K562 (cell line): ENCODE data around the gene TMEM234. TPM values are rescaled to one million over a fixed set of nuclear protein-coding genes. Genes with fewer than 3 reads are reported as not detected.
A peak's percentile ranks its signal among the peaks of the same experiment; 100 is the strongest.

Experiments used
- BRF2 ChIP-seq: IDR thresholded peaks from 3 replicates; pipeline ENCODE4 v1.6.1; 2011; ENCODE audit warnings: borderline replicate concordance, mild to moderate bottlenecking; ENCODE audit not compliant: insufficient read length, insufficient read depth
- CHD1 ChIP-seq: fragments of 200-600 bp; sonication (generic); IDR thresholded peaks from one replicate; pipeline ENCODE4 v1.6.1; 2012; ENCODE audit warnings: mild to moderate bottlenecking, moderate library complexity, low read length, inconsistent platforms
- CUX1 ChIP-seq: fragments of 200-800 bp; sonication (Bioruptor generic); IDR thresholded peaks from 2 replicates; pipeline ENCODE4 v1.6.1; 2016; ENCODE audit warnings: missing genetic modification characterization, missing compliant biosample characterization
- GATAD2B ChIP-seq: fragments of 450-650 bp; IDR thresholded peaks from 2 replicates; pipeline ENCODE4 v1.6.1; 2017; ENCODE audit warnings: mild to moderate bottlenecking, borderline replicate concordance
- HDAC2 ChIP-seq: fragments of 450-650 bp; IDR thresholded peaks from 2 replicates; pipeline ENCODE4 v1.6.1; 2016; ENCODE audit warnings: mild to moderate bottlenecking
- HDGF ChIP-seq: fragments of 450-650 bp; IDR thresholded peaks from 2 replicates; pipeline ENCODE4 v1.6.1; 2016
- HOXB6 ChIP-seq: fragments of 250-450 bp; sonication (Bioruptor Pico); IDR thresholded peaks from 2 replicates; pipeline ENCODE4 v1.5.1; 2022; ENCODE audit warnings: mild to moderate bottlenecking, borderline replicate concordance
- KLF10 ChIP-seq: fragments of 250-450 bp; sonication (Bioruptor Pico); IDR thresholded peaks from 2 replicates; pipeline ENCODE4 v1.6.1; 2021; ENCODE audit warnings: matching md5 sums
- MCM3 ChIP-seq: fragments of 450-650 bp; IDR thresholded peaks from 2 replicates; pipeline ENCODE4 v1.6.1; 2016
- MLX ChIP-seq, 2 experiments: fragments of 450-650 bp in 1 of 2; sonication (generic) in 1 of 2; formaldehyde crosslinking; conservative IDR thresholded peaks; 2 replicates each; pipeline versions ENCODE4 v1.4.0 to v1.8.1; 2020 to 2022; ENCODE audit warnings: mild to moderate bottlenecking in 1 of 2, missing genetic modification reagents in 1 of 2
- MXI1 ChIP-seq: IDR thresholded peaks from 2 replicates; pipeline ENCODE4 v1.6.1; 2011; ENCODE audit warnings: low read depth, mild to moderate bottlenecking, improper control_type of control experiment, low read length
- NEUROD1 ChIP-seq: fragments of 150-350 bp; IDR thresholded peaks from 2 replicates; pipeline ENCODE4 v1.6.1; 2014; ENCODE audit warnings: borderline replicate concordance, low read length, low read depth; ENCODE audit not compliant: partially characterized antibody
- NFRKB ChIP-seq: fragments of 450-650 bp; IDR thresholded peaks from 2 replicates; pipeline ENCODE4 v1.6.1; 2016; ENCODE audit warnings: low read depth
- PML ChIP-seq: IDR thresholded peaks from 2 replicates; pipeline ENCODE4 v1.6.1; 2012; ENCODE audit warnings: low read length, inconsistent platforms
- RBFOX2 ChIP-seq: fragments of 200-400 bp; formaldehyde crosslinking; IDR thresholded peaks from 2 replicates; pipeline ENCODE4 v1.6.1; 2017; ENCODE audit warnings: low read depth, mild to moderate bottlenecking, low read length, moderate library complexity
- RFX1 ChIP-seq: fragments of 450-650 bp; IDR thresholded peaks from 2 replicates; pipeline ENCODE4 v1.6.1; 2016; ENCODE audit warnings: mild to moderate bottlenecking, moderate library complexity
- SAFB ChIP-seq: fragments of 200-400 bp; formaldehyde crosslinking; IDR thresholded peaks from 2 replicates; pipeline ENCODE4 v1.6.1; 2017; ENCODE audit warnings: low read depth, low read length, borderline replicate concordance
- SMAD3 ChIP-seq: fragments of 450-650 bp; formaldehyde crosslinking; conservative IDR thresholded peaks from 2 replicates; pipeline ENCODE4 v1.4.0; 2020; ENCODE audit warnings: mild to moderate bottlenecking
- SUPT5H ChIP-seq: fragments of 450-650 bp; IDR thresholded peaks from 2 replicates; pipeline ENCODE4 v1.6.1; 2016
- TAF1 ChIP-seq: IDR thresholded peaks from 2 replicates; pipeline ENCODE4 v1.6.1; 2011; ENCODE audit warnings: mild to moderate bottlenecking, low read length, moderate library complexity; ENCODE audit not compliant: insufficient read depth, control insufficient read depth, severe bottlenecking; ENCODE audit errors: extremely low read depth
- ZNF436 ChIP-seq: fragments of 250-450, 450-650 bp; sonication (Bioruptor Pico); formaldehyde crosslinking; IDR thresholded peaks from 2 replicates; pipeline ENCODE4 v1.7.0; 2020; ENCODE audit warnings: mild to moderate bottlenecking
- ZSCAN29 ChIP-seq: fragments of 450-650 bp; IDR thresholded peaks from 2 replicates; pipeline ENCODE4 v1.6.1; 2017
- polyA plus RNA-seq, 8 experiments: library from polyadenylated mRNA; depleted of rRNA in 4 of 8; stranded (reverse) in 5 of 8; unstranded in 3 of 8; fragments of >200 nt; fragmentation: Nextera tagmentation in 2 of 8; fragmentation: Illumina TruSeq in 1 of 8; extraction: Ambion mirVana in 2 of 8; extraction: Trizol in 1 of 8; gene quantifications; 2 replicates each; pipeline versions ENCODE4 v1.2.1 to v1.2.3, GENCODE V29; 2011 to 2014; ENCODE audit warnings: inconsistent platforms in 1 of 8, missing spikeins in 1 of 8
- total RNA-seq, 7 experiments: library from RNA; depleted of rRNA in 6 of 7; stranded (reverse); fragments of >200 nt in 6 of 7; fragmentation: Illumina TruSeq in 2 of 7; extraction: Trizol in 2 of 7; gene quantifications; 2 replicates each; pipeline versions ENCODE4 v1.2.1 to v1.2.3, GENCODE V29; 2011 to 2021; ENCODE audit warnings: low replicate concordance in 1 of 7

Gene TMEM234
- total and polyA plus RNA-seq, 9 of the 15 experiments (the other 6 are each of a cell fraction or from before 2014, with no cell fraction given), result 5.0 to 12.9 (median 7.6) TPM

- TF ChIP-seq CUX1 (CRISPR knock-in tag) (no peak), HDAC2 (0 out of 2 replicates have a peak, but pooled peaks have one; percentile 77), ZNF436 (CRISPR knock-in tag) (no peak), NEUROD1 (peak; percentile 77), RBFOX2 (peak; percentile 90), ZSCAN29 (no peak), SAFB (0 out of 2 replicates have a peak, but pooled peaks have one; percentile 21), TAF1 (peak; percentile 89), SUPT5H (peak; percentile 92), HOXB6 (CRISPR knock-in tag) (no peak), PML (peak; percentile 84), CHD1 (peak; percentile 41), MXI1 (peak; percentile 97), RFX1 (peak; percentile 98), HDGF (no peak), MLX (CRISPR knock-in tag; conservative IDR thresholded peaks at IDR 0.05) (0 out of 4 replicates have a peak, but pooled peaks of 1 of the 2 experiments have one; percentile 5), NFRKB (peak; percentile 57; the same call in 1 of the 2 replicates), BRF2 (no peak), GATAD2B (no peak), KLF10 (no peak), MCM3 (no peak), SMAD3 (peak; percentile 9; the same call in 1 of the 2 replicates)
Observed at GRCh38 chr1:32205401-32206370, 16.5 kb downstream of the TMEM234 start, which contains the start of gene IQCC (continued).
